Activated CD4-positive, alpha-beta T cell treated with anti-CD3 and anti-CD28 coated beads, Interleukin-2, amount 50 U/mL, for 16 hours (primary cell): ENCODE results near the gene AGAP1.

Experiments
- DNase-seq: peaks from one replicate; pipeline ENCODE4 v3.0.0-alpha.2; 2020

Gene AGAP1

GRCh38 chr2:235858881-235859280, 365.0 kb downstream of the AGAP1 start:
- DNase-seq = no peak

DNA sequence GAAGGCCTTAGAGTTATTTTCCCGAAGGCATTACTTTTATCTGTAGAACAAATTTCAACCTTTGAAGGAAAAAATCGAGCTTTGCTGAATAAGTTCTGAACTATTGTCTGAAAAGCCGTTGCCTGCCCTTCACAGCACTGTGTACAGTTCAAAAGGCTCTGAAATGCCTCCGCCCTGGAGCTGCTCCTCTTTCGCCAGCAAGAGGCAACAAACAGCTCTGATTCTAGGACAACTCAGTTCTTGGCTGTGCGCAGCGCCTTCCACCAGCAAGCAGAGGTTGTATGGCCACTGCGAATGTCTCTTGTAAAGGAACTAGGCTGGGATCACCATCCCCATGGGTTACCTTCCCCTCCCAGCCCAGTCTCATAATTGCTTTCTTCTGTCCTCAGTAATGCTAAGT, 365.8 kb downstream of the AGAP1 start:
- DNase-seq = no peak

DNA sequence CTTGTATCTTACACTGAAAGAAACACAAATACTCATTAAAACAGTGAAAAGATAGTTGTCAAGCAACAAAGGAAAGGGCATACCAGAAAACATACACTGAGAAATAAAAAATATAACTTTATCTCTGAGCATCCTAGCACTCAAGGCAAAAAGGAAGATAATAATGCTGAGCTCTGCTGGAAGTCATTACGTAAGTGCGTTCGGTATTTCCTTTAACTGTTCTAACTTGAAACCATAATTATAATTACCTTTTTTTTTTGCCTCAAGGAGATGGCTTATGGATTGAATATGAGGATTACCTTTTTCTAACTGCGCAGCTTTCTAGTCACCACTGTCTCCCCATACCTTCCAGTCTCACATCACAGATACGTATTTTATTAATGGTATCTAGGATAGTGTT, 366.3 kb downstream of the AGAP1 start:
- no peak for DNase-seq

DNA sequence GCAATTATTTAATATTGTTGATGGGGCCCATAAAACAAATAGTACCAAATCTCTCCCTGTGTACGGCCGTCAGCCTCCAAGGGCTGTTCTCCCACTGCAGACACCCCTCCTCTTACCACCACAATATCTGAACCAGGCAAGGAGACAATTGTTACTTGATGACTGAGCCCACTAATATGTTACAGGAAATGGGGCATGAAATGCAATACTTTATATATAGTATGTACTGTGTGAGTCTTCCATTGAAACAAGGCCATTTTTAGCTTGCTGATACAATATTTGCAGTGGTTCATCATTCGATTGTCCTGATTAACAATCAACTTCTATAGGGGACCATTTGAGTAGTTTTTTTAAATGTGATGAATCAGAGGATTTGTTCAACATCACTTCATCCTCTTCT, 367.0 kb downstream of the AGAP1 start:
- no peak for DNase-seq

GRCh38 chr2:235861383-235861782, 367.5 kb downstream of the AGAP1 start:
- DNase-seq = no peak

DNA sequence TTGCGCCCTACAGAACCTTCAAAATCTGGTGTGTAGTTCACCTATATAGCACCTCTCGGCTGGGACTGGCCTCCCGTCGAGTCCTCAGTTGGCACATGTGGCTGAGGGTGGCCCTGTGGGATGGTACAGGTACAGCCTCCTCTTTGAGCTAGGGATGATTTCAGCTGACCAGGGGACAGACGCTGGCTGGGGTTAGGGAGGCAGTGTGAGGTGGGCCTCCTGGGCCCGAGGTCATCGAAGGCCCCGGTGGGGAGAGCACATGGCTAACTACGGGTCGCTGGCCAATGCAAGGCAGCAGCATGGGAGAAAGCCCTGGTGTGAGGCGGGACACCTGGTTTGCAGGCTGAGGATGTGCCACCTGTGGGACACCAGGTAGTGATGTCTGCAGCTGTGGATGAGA, 369.6 kb downstream of the AGAP1 start:
- DNase-seq = no peak

GRCh38 chr2:235864302-235864701, 370.5 kb downstream of the AGAP1 start:
- DNase-seq = no peak

DNA sequence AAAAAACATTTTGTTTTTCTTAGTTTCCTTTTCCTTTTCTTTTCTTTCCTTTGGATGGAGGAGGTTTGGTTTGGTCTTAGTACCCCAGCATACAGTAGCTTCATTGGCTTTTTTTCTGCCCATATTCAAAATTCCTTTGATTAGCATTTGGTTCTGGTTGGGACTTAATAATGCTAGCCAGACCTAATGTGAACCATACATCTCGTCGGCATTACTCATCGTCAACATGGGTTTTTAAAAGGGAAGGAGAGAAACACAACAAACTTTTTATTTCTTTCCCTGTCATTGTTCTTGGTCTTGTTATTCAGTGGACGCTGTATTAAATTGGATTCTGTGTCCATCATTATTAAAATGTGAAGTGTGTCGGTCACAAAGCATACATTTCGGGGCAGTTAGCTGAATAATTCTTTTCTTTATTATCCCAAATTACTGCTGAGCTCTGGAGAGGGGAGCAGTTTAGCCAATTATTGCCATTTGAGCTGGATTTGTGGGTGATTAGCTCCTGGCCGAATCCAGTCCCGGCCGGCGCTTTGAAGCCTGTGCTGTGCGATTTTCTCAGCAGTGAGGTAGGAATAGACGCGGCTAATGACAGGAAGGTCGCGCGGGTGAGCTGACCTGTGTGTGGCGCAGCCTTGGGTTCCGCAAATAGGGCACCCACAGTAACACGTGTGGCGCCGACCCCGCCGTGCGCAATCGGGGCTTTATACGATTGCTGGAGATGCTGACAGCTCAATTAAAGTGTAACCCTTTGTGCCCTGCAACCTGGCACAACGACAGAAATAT, 371.1 kb downstream of the AGAP1 start:
- no peak for DNase-seq

GRCh38 chr2:235866373-235866772, 372.5 kb downstream of the AGAP1 start:
- DNase-seq = no peak

DNA sequence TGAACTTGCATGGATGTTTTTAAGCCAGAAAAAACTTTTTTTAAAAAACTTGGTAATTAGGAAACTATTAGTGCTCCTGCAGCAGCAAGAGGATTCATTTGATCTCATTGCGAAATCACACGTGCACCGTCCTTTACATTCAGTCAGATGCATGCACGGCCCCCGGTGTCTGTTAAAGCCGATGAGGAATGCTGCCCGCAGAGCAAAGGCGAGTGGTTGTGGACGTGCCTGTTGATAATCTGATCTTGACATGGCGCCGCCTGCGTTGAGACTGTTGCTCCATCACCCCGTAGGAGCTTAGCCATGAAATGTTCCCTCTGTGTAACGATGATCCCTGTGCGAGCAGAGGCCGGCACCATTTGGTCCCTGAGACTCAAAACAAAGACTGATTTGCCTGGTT, 374.4 kb downstream of the AGAP1 start:
- DNase-seq = no peak

GRCh38 chr2:235868645-235869044, 374.8 kb downstream of the AGAP1 start:
- no peak for DNase-seq

DNA sequence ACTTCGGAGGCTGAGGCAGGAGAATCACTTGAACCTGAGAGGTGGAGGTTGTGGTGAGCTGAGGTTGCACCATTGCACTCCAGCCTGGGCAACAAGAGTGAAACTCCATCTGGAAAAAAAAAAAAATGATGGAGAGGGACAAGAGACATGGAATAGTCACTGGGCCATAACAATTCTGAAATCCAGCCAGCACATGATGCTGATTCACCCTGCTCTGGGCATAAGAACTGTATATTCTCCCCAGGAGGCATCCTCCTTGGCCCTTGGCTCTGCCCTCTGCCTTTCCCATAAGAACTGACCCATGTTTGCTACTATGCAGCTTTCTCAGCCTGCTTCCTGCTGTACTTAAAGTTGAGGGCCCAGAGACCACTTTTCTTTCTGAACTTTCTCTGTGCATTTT, 376.7 kb downstream of the AGAP1 start:
- no peak for DNase-seq

DNA sequence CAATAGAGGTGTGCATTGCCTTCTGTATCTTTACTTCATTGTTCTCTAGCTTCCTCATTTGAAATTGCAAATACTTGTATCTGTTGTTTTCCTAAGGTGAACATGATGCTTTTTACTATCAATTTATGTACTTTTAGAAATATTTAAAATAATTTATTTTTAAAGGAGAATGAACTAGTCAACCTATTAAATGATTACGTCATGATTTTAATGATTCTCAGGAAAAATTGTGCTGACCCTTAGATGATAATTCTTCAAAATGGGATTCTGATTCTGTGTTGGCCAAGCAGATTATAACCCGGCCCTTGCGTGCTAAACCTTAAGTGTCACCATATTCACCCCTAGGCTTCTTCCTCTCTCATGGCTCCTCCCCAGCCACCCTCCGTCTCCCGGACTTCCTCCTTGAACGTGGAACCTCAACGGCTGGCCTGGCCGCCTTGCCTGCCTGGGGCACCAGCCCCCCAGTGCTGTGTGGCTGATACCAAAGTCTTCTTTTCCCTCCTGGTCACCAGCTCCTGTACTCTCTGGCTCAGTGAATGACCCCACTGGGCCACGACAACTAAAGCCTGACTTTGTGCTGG, 382.3 kb downstream of the AGAP1 start:
- no peak for DNase-seq

DNA sequence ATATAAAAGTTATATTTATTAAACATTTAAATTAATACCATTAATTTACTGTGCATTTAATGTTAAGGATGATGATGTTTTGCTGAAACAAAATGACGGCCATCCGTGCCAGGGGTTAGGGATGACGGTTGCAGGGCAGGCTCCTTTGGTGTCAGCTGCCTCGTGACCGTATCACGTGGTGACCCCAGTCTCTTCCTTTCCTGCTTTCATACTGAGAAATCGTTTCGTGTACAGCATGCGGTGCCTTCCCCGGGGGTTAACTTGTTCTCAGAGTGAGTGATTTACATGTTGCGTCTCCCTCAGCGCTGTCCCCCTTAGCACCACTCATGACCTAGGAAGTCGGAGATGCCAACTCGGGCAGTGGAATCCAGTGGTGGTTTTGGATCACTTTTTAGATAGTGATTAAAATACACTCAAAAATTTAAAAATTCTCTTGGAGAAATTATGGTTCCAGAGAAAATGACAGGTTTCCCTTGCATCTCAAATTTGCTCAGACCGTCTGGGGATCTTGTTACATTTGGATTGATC, 383.5 kb downstream of the AGAP1 start:
- no peak for DNase-seq

DNA sequence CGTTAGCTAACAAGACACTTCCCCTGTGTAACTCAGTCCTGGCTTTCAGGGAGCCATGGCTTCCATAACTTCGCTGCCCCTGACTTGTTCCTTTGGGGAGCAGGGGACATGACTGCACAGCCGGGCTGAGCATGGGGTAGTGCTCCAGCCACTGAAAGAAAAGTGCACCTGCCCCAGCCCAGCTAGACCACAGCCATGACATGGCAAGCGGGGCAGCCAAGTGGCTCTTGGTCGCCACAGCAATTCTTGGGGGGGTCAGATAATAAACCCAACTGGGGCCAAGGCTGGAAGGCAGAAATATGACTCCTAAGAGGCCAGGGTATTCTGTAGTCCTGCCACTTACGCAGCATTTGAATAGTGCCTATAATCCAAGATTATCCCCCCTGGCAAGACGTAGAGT, 385.3 kb downstream of the AGAP1 start:
- no peak for DNase-seq

- DNase-seq = no peak
These were observed 389.8 kb downstream of the AGAP1 start for GRCh38 chr2:235883675-235884074.

GRCh38 chr2:235889302-235889630, 395.4 kb downstream of the AGAP1 start:
- DNase-seq = no peak

DNA sequence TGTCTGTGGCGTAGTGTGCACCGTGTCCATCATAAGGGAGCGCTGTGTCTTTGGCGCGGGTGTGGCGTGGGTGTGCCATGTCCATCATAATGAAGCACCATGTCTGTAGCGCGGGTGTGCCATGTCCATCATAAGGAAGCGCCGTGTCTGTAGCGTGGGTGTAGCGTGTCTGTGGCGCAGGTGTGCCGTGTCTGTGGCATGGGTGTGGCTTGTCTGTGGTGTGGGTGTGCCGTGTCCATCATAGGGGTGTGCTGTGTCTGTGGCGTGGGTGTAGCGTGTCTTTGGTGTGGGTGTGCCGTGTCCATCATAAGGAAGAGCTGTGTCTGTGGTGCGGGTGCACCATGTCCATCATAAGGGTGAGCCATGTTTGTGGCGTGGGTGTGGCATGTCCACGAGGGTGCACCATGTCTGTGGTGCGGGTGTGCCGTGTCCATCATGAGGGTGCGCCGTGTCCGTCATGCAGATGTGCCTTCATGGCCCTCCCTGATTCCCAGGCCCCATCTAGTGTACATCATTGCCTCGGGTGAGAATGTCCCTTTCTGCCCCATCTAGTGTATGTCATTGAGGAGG, 399.4 kb downstream of the AGAP1 start:
- no peak for DNase-seq

DNA sequence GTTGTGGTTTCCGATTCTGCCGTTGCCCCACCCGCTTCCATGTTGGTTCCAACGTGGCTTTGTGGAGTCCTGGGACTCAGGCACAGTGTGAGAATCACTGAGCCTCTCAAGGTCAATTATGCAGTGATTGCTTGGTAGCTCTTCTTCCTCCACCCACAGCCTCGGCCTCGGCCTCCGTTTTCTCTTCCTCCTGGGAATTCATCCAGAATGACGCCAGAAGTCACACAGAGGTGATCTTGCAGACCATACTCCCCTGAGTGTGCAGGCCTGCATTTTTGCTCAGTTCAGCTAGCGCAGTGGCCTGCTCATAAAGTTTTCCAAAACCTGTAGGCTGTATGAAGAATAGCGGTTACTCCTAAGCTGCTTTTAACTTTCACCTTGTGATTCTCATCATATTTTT, 401.0 kb downstream of the AGAP1 start:
- DNase-seq = no peak

DNA sequence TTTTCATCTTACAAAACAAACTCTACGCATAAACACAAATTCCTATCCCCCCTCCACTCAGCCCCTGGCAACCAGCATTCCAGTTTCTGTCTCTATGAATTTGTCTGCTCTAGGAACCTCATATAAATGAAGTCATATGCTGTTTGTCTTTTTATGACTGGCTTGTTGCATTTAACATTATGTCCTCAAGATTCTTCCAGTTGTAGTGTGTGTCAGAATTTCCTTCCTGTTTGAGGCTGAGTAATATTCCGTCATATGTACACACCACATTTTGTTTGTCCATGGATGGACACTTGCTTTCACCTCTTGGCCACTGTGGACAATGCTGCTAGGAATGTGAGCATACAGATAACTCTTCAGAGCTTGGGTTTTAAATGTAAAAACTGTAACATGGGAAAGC, 402.2 kb downstream of the AGAP1 start:
- no peak for DNase-seq

- no peak for DNase-seq
These were observed 404.1 kb downstream of the AGAP1 start for GRCh38 chr2:235897992-235898391.

GRCh38 chr2:235898766-235899165, 404.9 kb downstream of the AGAP1 start:
- DNase-seq = no peak

- DNase-seq = no peak
These were observed 406.8 kb downstream of the AGAP1 start for GRCh38 chr2:235900631-235901030.

- DNase-seq = no peak
These were observed 407.4 kb downstream of the AGAP1 start for GRCh38 chr2:235901243-235901642.
